ENCODE measurements around the gene GALK1.

GALK1 gene

GRCh38 chr17:75813081-75814020 lies 48.4 kb upstream of the GALK1 start:
- no peak for ATAC-seq
- TF ChIP-seq TOX (CRISPR knock-in tag; IDR thresholded peaks at IDR 0.05; ENCODE audit: borderline replicate concordance), result no peak
- no peak for TF ChIP-seq ZNF565 (CRISPR knock-in tag; conservative IDR thresholded peaks at IDR 0.05; ENCODE audit: low read depth)
- no peak for TF ChIP-seq PPARA (CRISPR knock-in tag; IDR thresholded peaks at IDR 0.05; ENCODE audit: borderline replicate concordance)
- no peak for TF ChIP-seq GLIS3 (CRISPR knock-in tag; IDR thresholded peaks at IDR 0.05)
- TF ChIP-seq ZNF8 (CRISPR knock-in tag; IDR thresholded peaks at IDR 0.05), result no peak
- TF ChIP-seq TCF4 (CRISPR knock-in tag; IDR thresholded peaks at IDR 0.05; ENCODE audit: borderline replicate concordance), result no peak
- TF ChIP-seq CSRNP3 (CRISPR knock-in tag; IDR thresholded peaks at IDR 0.05), result no peak
- no peak for TF ChIP-seq ZFP3 (CRISPR knock-in tag; IDR thresholded peaks at IDR 0.05)
- TF ChIP-seq ARNTL (CRISPR knock-in tag; IDR thresholded peaks at IDR 0.05; ENCODE audit: borderline replicate concordance, low read depth), result no peak
- no peak for TF ChIP-seq TSHZ2 (CRISPR knock-in tag; IDR thresholded peaks at IDR 0.05)
- TF ChIP-seq POU6F1 (CRISPR knock-in tag; IDR thresholded peaks at IDR 0.05; ENCODE audit: borderline replicate concordance, low read depth), result no peak
- no peak for TF ChIP-seq ISL1 (CRISPR knock-in tag; IDR thresholded peaks at IDR 0.05)
- TF ChIP-seq PATZ1 (CRISPR knock-in tag; IDR thresholded peaks at IDR 0.05; ENCODE audit: borderline replicate concordance), result no peak
- TF ChIP-seq BACH2 (CRISPR knock-in tag; IDR thresholded peaks at IDR 0.05; ENCODE audit: borderline replicate concordance), result no peak
- no peak for TF ChIP-seq ZFP30 (CRISPR knock-in tag; IDR thresholded peaks at IDR 0.05)
- TF ChIP-seq ZC3H10 (CRISPR knock-in tag; IDR thresholded peaks at IDR 0.05), result no peak
- no peak for TF ChIP-seq ESRRG (CRISPR knock-in tag; IDR thresholded peaks at IDR 0.05)
- no peak for TF ChIP-seq ZNF70 (CRISPR knock-in tag; IDR thresholded peaks at IDR 0.05)
- TF ChIP-seq SNAI2 (CRISPR knock-in tag; IDR thresholded peaks at IDR 0.05), result no peak

GRCh38 chr17:75812096-75813013 lies 47.4 kb upstream of the GALK1 start:
- ATAC-seq, result no peak

More at GRCh38 chr17:75812096-75813013, 47.4 kb upstream of the GALK1 start:
- no peak for TF ChIP-seq PATZ1 (CRISPR knock-in tag; IDR thresholded peaks at IDR 0.05; ENCODE audit: borderline replicate concordance)
- no peak for TF ChIP-seq CREB5 (CRISPR knock-in tag; IDR thresholded peaks at IDR 0.05; ENCODE audit: low read depth)
- TF ChIP-seq ARNTL (CRISPR knock-in tag; IDR thresholded peaks at IDR 0.05; ENCODE audit: borderline replicate concordance, low read depth), result no peak
- no peak for TF ChIP-seq ZNF70 (CRISPR knock-in tag; IDR thresholded peaks at IDR 0.05)
- TF ChIP-seq TCF4 (CRISPR knock-in tag; IDR thresholded peaks at IDR 0.05; ENCODE audit: borderline replicate concordance), result no peak
- TF ChIP-seq POU6F1 (CRISPR knock-in tag; IDR thresholded peaks at IDR 0.05; ENCODE audit: borderline replicate concordance, low read depth), result no peak
- TF ChIP-seq ESRRG (CRISPR knock-in tag; IDR thresholded peaks at IDR 0.05), result no peak
- no peak for TF ChIP-seq TOX (CRISPR knock-in tag; IDR thresholded peaks at IDR 0.05; ENCODE audit: borderline replicate concordance)
- no peak for TF ChIP-seq CSDC2 (CRISPR knock-in tag; IDR thresholded peaks at IDR 0.05)
- TF ChIP-seq ZFP3 (CRISPR knock-in tag; IDR thresholded peaks at IDR 0.05), result no peak
- TF ChIP-seq ZNF8 (CRISPR knock-in tag; IDR thresholded peaks at IDR 0.05), result no peak
- TF ChIP-seq ZC3H10 (CRISPR knock-in tag; IDR thresholded peaks at IDR 0.05), result no peak
- no peak for TF ChIP-seq GLIS3 (CRISPR knock-in tag; IDR thresholded peaks at IDR 0.05)

All from SK-N-SH treated with all-trans-retinoic acid at 6 μM for 48 hours (cell line).